Endothelial cell of umbilical vein (primary cell): ENCODE measurements around the gene DOCK8. TPM values are rescaled to one million over a fixed set of nuclear protein-coding genes. Genes with fewer than 3 reads are reported as not detected.

ENCODE experiments used
- BruUV-seq: library from RNA; stranded (reverse); fragments of 400-500 nt; replicated peaks from 2 replicates; lab custom pipeline; 2021; lab: Mats Ljungman, UMichigan
- CTCF ChIA-PET: fragments of 300-600, 350-600 bp; sonication (Branson Sonifier 250); formaldehyde crosslinking; loops from one replicate; lab custom pipeline; 2021; ENCODE audit warnings: antibody characterized with exemption, inconsistent platforms; lab: Charles Lee
- POLR2A ChIA-PET: fragments of 300-600, 350-600 bp; sonication (Branson Sonifier 250); formaldehyde crosslinking; loops from one replicate; lab custom pipeline; 2021; ENCODE audit warnings: antibody characterized with exemption, inconsistent platforms; lab: Charles Lee
- DNase-seq: peaks from one replicate; pipeline ENCODE4 v3.0.0-alpha.2; 2011; ENCODE audit warnings: low read depth, low spot score
- FAIRE-seq: peaks from 2 replicates; lab custom pipeline; 2011; peaks lifted over from hg19 to GRCh38; lab: Jason Lieb, UNC
- H2AFZ ChIP-seq: 2 replicates; pipeline ENCODE4 v1.6.0; 2012; ENCODE audit warnings: low read depth, low read length, control low read depth, inconsistent platforms
- H3K27ac ChIP-seq: 2 replicates; pipeline ENCODE4 v1.5.1; 2011; ENCODE audit warnings: low read depth, mild to moderate bottlenecking, control low read depth, low read length, moderate library complexity; ENCODE audit not compliant: insufficient read depth
- H3K27me3 ChIP-seq, 2 experiments: 2 replicates each; pipeline versions ENCODE4 v1.6.0 to v1.6.1; 2011; ENCODE audit warnings: low read length in 2 of 2, mixed read lengths in 1 of 2; ENCODE audit not compliant: control insufficient read depth in 2 of 2, insufficient read depth in 2 of 2
- H3K36me3 ChIP-seq, 2 experiments: 2 replicates in 1 of 2; 3 replicates in 1 of 2; pipeline ENCODE4 v1.5.1; 2011; ENCODE audit warnings: low read length in 2 of 2, mild to moderate bottlenecking in 1 of 2, moderate library complexity in 1 of 2; ENCODE audit not compliant: control insufficient read depth in 2 of 2, insufficient read depth in 2 of 2; ENCODE audit errors: extremely low read depth in 1 of 2
- H3K4me1 ChIP-seq: 3 replicates; pipeline ENCODE4 v1.5.1; 2011; ENCODE audit warnings: mild to moderate bottlenecking, low read length; ENCODE audit not compliant: control insufficient read depth, insufficient read depth; ENCODE audit errors: extremely low read depth
- H3K4me2 ChIP-seq: 2 replicates; pipeline ENCODE4 v1.6.1; 2011; ENCODE audit warnings: low read length, control low read depth, mixed read lengths; ENCODE audit not compliant: insufficient read depth
- H3K4me3 ChIP-seq, 3 experiments: fragments of 200-600 bp in 1 of 3; sonication (generic), shearing (Covaris generic) in 1 of 3; replicated peaks in 1 of 3; 2 replicates each; pipeline ENCODE4 v1.5.1; 2011 to 2016; ENCODE audit warnings: control low read depth in 3 of 3, low read length in 3 of 3, mild to moderate bottlenecking in 2 of 3, inconsistent platforms in 1 of 3, low read depth in 1 of 3, moderate library complexity in 1 of 3; ENCODE audit not compliant: insufficient read depth in 1 of 3
- H3K79me2 ChIP-seq: 2 replicates; pipeline ENCODE4 v1.6.0; 2012; ENCODE audit warnings: low read length, inconsistent platforms; ENCODE audit not compliant: control insufficient read depth, insufficient read depth
- H3K9ac ChIP-seq: replicated peaks from 2 replicates; pipeline ENCODE3; 2011; ENCODE audit warnings: low read length, control low read depth; ENCODE audit not compliant: insufficient read depth; ENCODE audit errors: extremely low read depth
- H3K9me1 ChIP-seq: replicated peaks from 3 replicates; pipeline ENCODE4 v1.6.0; 2011; ENCODE audit warnings: mild to moderate bottlenecking, low read length; ENCODE audit not compliant: control insufficient read depth, insufficient read depth; ENCODE audit errors: extremely low read depth
- H3K9me3 ChIP-seq: replicated peaks from 2 replicates; pipeline ENCODE4 v1.5.1; 2012; ENCODE audit warnings: low read length, inconsistent platforms; ENCODE audit not compliant: control insufficient read depth, insufficient read depth
- H4K20me1 ChIP-seq: replicated peaks from 2 replicates; pipeline ENCODE3; 2011; ENCODE audit warnings: mild to moderate bottlenecking, low read length; ENCODE audit not compliant: control insufficient read depth, insufficient read depth; ENCODE audit errors: extremely low read depth
- EZH2 ChIP-seq: IDR thresholded peaks from 2 replicates; pipeline ENCODE4 v1.6.1; 2012; ENCODE audit warnings: borderline replicate concordance, low read depth, mild to moderate bottlenecking, moderate library complexity, low read length, inconsistent platforms; ENCODE audit not compliant: severe bottlenecking
- FOS ChIP-seq: IDR thresholded peaks from 2 replicates; pipeline ENCODE4 v1.6.1; 2011; ENCODE audit warnings: mild to moderate bottlenecking, low read length, moderate library complexity, borderline replicate concordance; ENCODE audit not compliant: insufficient read depth
- GATA2 ChIP-seq: IDR thresholded peaks from 2 replicates; pipeline ENCODE4 v1.7.0; 2011; ENCODE audit warnings: low read depth, mild to moderate bottlenecking, moderate library complexity, mixed read lengths, low read length; ENCODE audit not compliant: insufficient read length, insufficient read depth
- JUN ChIP-seq: IDR thresholded peaks from 2 replicates; pipeline ENCODE4 v1.6.1; 2011; ENCODE audit warnings: borderline replicate concordance, low read depth; ENCODE audit not compliant: insufficient read length, insufficient read depth
- MYC ChIP-seq: IDR thresholded peaks from one replicate; pipeline ENCODE4 v1.6.1; 2011; ENCODE audit warnings: mild to moderate bottlenecking, low read depth, low read length
- POLR2A ChIP-seq: IDR thresholded peaks from 2 replicates; pipeline ENCODE4 v1.6.1; 2012; ENCODE audit warnings: low read depth, mild to moderate bottlenecking, control low read depth, low read length
- POLR2AphosphoS5 ChIP-seq: IDR thresholded peaks from 2 replicates; pipeline ENCODE4 v1.6.1; 2012; ENCODE audit warnings: low read depth, mild to moderate bottlenecking, control low read depth, low read length, moderate library complexity; ENCODE audit not compliant: insufficient read depth
- dilution Hi-C: fragments of 300-500 bp; cut with MboI; formaldehyde crosslinking; loops from one replicate; pipeline ENCODE4 v1.15.0; 2019; ENCODE audit warnings: low sequenced_read_pairs; ENCODE audit not compliant: extremely low pct_ligation_motif_present
- intact Hi-C: fragments of 100-400 bp; cut with micrococcal nuclease; formaldehyde crosslinking; loops from one replicate; pipeline ENCODE4 v1.10.0; 2022
- polyA plus RNA-seq, 4 experiments: library from polyadenylated mRNA; depleted of rRNA in 3 of 4; stranded (reverse) in 3 of 4; unstranded in 1 of 4; fragments of >200 nt; gene quantifications; 2 replicates each; pipeline versions ENCODE4 v1.2.1 to v1.2.3, GENCODE V29; 2011 to 2012; ENCODE audit warnings: missing spikeins in 1 of 4
- total RNA-seq: library from RNA; stranded (reverse); gene quantifications from 2 replicates; pipeline ENCODE4 v1.2.3, GENCODE V29; 2021
- TF ChIP-seq, protein P1 (sequence below): IDR thresholded peaks from 2 replicates; pipeline ENCODE4 v1.6.1; 2011; ENCODE audit not compliant: insufficient read depth, insufficient read length
- TF ChIP-seq, protein P2 (sequence below), 2 donors: IDR thresholded peaks; 1 replicate in 1 of 2; 2 replicates in 1 of 2; pipeline ENCODE4 v1.5.1; 2011; ENCODE audit warnings: low read length in 2 of 2, mild to moderate bottlenecking in 2 of 2, moderate library complexity in 2 of 2, control low read depth in 1 of 2, inconsistent platforms in 1 of 2, low read depth in 1 of 2; ENCODE audit not compliant: insufficient read depth in 1 of 2; ENCODE audit errors: extremely low read depth in 1 of 2

DOCK8 gene
- total and polyA plus RNA-seq, 2 donors (not counting 3 experiments of a cell fraction or from before 2014, with no cell fraction given), result 0.54 to 1.3 TPM

DNA sequence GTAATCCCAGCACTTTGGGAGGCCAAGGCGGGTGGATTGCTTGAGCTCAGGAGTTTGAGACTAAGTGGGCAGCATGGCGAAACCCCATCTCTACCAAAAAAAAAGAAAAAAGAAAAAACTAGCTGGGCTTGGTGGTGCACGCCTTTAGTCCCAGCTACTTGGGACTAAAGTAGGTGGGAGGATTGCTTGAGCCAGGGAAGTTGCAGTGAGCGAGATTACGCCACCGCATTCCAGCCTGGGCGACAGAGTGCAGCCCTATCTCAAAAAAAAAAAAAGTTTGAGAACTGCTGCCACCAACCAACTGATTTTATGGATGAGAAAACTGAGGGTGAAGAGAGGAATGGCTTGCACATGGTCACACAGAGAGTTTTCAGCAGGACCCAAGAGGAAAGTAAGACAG is 175.1 kb downstream of the DOCK8 start:
- H3K27ac ChIP-seq, result no peak overlapping the region
- no peaks in the 10 kb centered on the region for H3K4me1 ChIP-seq
- intact Hi-C loops, result loop anchor here (5.0 kb wide), 1 partner anchor 203 kb away; no protein-coding TSS in a partner anchor
- no peaks in the 10 kb centered on the region for H3K9me1 ChIP-seq
- CTCF ChIA-PET, result no interaction called here
- BruUV-seq, result no TSS peak
- no peak overlapping the region for H2AFZ ChIP-seq
- FAIRE-seq, result no peak
- POLR2A ChIA-PET, result no interaction called here
- H3K9ac ChIP-seq, result no peak overlapping the region
- no peaks in the 10 kb centered on the region for H3K36me3 ChIP-seq
- no peaks in the 10 kb centered on the region for H3K9me3 ChIP-seq
- no peak for TF ChIP-seq JUN
- TF ChIP-seq POLR2AphosphoS5, result no peak
- no peak for TF ChIP-seq FOS
- TF ChIP-seq, protein P1, sequence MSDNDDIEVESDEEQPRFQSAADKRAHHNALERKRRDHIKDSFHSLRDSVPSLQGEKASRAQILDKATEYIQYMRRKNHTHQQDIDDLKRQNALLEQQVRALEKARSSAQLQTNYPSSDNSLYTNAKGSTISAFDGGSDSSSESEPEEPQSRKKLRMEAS, result no peak
- dilution Hi-C loops, result no loop called here
- no peak for DNase-seq
- H3K27me3 ChIP-seq, result no peaks in the 10 kb centered on the region
- H4K20me1 ChIP-seq, result no peaks in the 10 kb centered on the region
- no peak overlapping the region for H3K4me3 ChIP-seq
- H3K4me2 ChIP-seq, result no peak overlapping the region
- no peaks in the 10 kb centered on the region for H3K79me2 ChIP-seq

DNA sequence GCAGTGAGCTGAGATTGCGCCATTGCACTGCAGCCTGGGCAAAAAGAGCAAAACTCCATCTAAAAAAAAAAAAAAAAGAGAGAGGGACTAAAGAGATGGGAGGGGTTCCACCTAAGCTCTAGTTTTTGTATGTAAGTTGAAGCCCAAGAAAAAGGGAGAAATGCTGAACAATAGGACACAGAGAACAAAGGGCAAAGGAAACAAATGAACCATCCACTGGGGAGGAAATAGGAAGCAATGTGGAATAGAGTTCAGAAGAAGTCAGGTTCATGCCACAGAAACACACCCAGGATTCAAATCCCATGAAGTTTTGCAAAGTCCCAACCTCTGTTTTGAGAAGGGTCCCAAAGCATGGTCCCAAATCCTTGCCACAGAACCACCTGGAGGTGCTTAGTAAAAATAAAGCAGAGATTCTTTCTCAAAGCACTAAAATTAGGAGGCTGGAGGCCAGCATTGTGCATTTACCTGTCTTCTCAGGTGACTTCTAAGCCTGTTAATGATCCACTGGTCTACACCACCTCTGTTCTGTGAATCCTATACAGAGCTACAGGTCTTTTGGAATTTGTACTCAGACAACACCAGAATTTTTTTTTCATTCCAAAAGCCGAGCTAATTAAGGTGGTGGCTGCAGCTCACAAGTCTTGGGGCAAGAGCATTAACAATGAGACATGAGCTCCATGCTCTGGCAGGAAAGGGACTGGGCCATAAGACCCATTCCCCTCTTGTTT is 177.6 kb downstream of the DOCK8 start:
- Histone ChIP-seq H2AFZ (no peak overlapping the region), H3K9me3 (no peaks in the 10 kb centered on the region), H3K4me2 (no peak overlapping the region), H3K4me3 (no peak overlapping the region), H3K27me3 (no peaks in the 10 kb centered on the region), H3K9ac (no peak overlapping the region), H3K36me3 (no peaks in the 10 kb centered on the region), H3K27ac (no peak overlapping the region), H3K9me1 (no peaks in the 10 kb centered on the region), H3K79me2 (no peaks in the 10 kb centered on the region), H4K20me1 (no peaks in the 10 kb centered on the region), H3K4me1 (no peaks in the 10 kb centered on the region)
- ChIA-PET POLR2A (no interaction called here), CTCF (no interaction called here)
- no TSS peak for BruUV-seq
- TF ChIP-seq, protein P1, result no peak
- no peak for TF ChIP-seq MYC
- TF ChIP-seq, protein P2, sequence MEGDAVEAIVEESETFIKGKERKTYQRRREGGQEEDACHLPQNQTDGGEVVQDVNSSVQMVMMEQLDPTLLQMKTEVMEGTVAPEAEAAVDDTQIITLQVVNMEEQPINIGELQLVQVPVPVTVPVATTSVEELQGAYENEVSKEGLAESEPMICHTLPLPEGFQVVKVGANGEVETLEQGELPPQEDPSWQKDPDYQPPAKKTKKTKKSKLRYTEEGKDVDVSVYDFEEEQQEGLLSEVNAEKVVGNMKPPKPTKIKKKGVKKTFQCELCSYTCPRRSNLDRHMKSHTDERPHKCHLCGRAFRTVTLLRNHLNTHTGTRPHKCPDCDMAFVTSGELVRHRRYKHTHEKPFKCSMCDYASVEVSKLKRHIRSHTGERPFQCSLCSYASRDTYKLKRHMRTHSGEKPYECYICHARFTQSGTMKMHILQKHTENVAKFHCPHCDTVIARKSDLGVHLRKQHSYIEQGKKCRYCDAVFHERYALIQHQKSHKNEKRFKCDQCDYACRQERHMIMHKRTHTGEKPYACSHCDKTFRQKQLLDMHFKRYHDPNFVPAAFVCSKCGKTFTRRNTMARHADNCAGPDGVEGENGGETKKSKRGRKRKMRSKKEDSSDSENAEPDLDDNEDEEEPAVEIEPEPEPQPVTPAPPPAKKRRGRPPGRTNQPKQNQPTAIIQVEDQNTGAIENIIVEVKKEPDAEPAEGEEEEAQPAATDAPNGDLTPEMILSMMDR (IDR thresholded peaks at IDR 0.05; ENCODE audit: extremely low read depth in 1 of 2, insufficient read depth in 1 of 2, low read depth in 1 of 2, low read length in 2 of 2), result no peak
- TF ChIP-seq GATA2, result no peak
- TF ChIP-seq JUN, result no peak
- TF ChIP-seq POLR2AphosphoS5, result no peak
- no peak for TF ChIP-seq EZH2
- no peak for TF ChIP-seq FOS
- TF ChIP-seq POLR2A, result no peak
- FAIRE-seq (no peak), DNase-seq (no peak)
- intact Hi-C loops, result no loop called here
- dilution Hi-C loops, result no loop called here
